Right lobe of liver (tissue), 6 donors: ENCODE measurements around the gene KIF1A. TPM values are rescaled to one million over a fixed set of nuclear protein-coding genes. Genes with fewer than 3 reads are reported as not detected.
"Not testable (repeated sequence)": the region's sequence is repeated elsewhere in the genome, so short reads cannot be mapped to it uniquely, and the experiment has no call there.

Experiments
- ATAC-seq, 4 donors: fragments of 200-7000 bp; cut with Tn5 transposase; one replicate each; pipeline ENCODE4 v1.9.1; 2020; ENCODE audit warnings: mild to moderate bottlenecking in 4 of 4, moderate library complexity in 4 of 4
- DNase-seq, 3 donors: peaks; one replicate each; pipeline ENCODE4 v3.0.0-alpha.2; 2020
- H3K27ac ChIP-seq, 3 donors: fragments of 200-600 bp; one replicate each; pipeline ENCODE4 v1.8.0; 2022
- H3K27me3 ChIP-seq, 2 donors: fragments of 200-600 bp; one replicate each; pipeline ENCODE4 v1.8.0; 2022
- H3K36me3 ChIP-seq, 4 donors: fragments of 200-600 bp; sonication (generic) in 1 of 4; one replicate each; pipeline versions ENCODE4 v1.5.1 to v1.8.0; 2017 to 2022; ENCODE audit warnings: control low read depth in 1 of 4
- H3K4me1 ChIP-seq, 4 donors: fragments of 200-600 bp; sonication (generic) in 1 of 4; one replicate each; pipeline versions ENCODE4 v1.5.1 to v1.8.0; 2017 to 2022; ENCODE audit warnings: control low read depth in 1 of 4
- H3K4me3 ChIP-seq, 3 donors: fragments of 200-600 bp; one replicate each; pipeline ENCODE4 v1.8.0; 2022
- H3K9me3 ChIP-seq, 4 donors: fragments of 200-600 bp; sonication (generic) in 1 of 4; one replicate each; pipeline versions ENCODE4 v1.5.1 to v1.8.0; 2017 to 2022; ENCODE audit warnings: control low read depth in 1 of 4
- CTCF ChIP-seq, 4 donors: fragments of 200-600 bp in 3 of 4; fragments of 450-650 bp in 1 of 4; IDR thresholded peaks; one replicate each; pipeline versions ENCODE4 v1.5.1 to v1.8.0; 2016 to 2022; ENCODE audit warnings: antibody characterized with exemption in 4 of 4, mild to moderate bottlenecking in 2 of 4
- POLR2A ChIP-seq: fragments of 450-650 bp; IDR thresholded peaks from one replicate; pipeline ENCODE4 v1.6.1; 2017; ENCODE audit warnings: antibody characterized with exemption, mild to moderate bottlenecking
- WGBS: methylation state at CpG from one replicate; pipeline ENCODE4 v1.1.6; 2018; ENCODE audit warnings: low coverage, low lambda C conversion rate; ENCODE audit not compliant: insufficient coverage; ENCODE audit errors: missing lambda C conversion rate; 5-methylcytosine and 5-hydroxymethylcytosine counted together
- intact Hi-C, 2 donors: fragments of 100-400 bp; cut with DNase I; formaldehyde crosslinking; loops; one replicate each; pipeline versions ENCODE4 v1.11.2 to v1.14.1; 2022
- total RNA-seq, 6 experiments: library from RNA; depleted of rRNA in 2 of 6; stranded (reverse); fragments of >200 nt in 2 of 6; fragmentation: NEBNext Ultra II Directional in 3 of 6; extraction: Animal tissue kit (Norgen Biotek cat#: 25700) in 3 of 6; gene quantifications; one replicate each; pipeline versions ENCODE4 v1.1.0 to v1.2.4, GENCODE V29; 2016 to 2023
- donor health status: DM: no; HTN: yes; CAD: no.
- donor health status: DM: no; HTN: no; CAD: no.
- donor health status: DM: no; HTN: no; CAD: no.
- donor health status: DM: no; HTN: yes; CAD: no.
- donor health status: DM: no; HTN: yes; CAD: no.

The KIF1A gene
- total RNA-seq, 6 experiments from 2014 or later, result 0.31 to 0.87 (median 0.56) TPM

- H3K4me3 ChIP-seq, H3K4me1 ChIP-seq, intact Hi-C loops, H3K36me3 ChIP-seq, H3K27me3 ChIP-seq, DNase-seq, H3K27ac ChIP-seq, H3K9me3 ChIP-seq, ATAC-seq: not testable (repeated sequence)
- WGBS, result no CpG with 5 or more reads among the region's 19 CpGs
Measured at GRCh38 chr2:240678909-240679308, 141.1 kb downstream of the KIF1A start.

GRCh38 chr2:240678043-240678442 is 142.0 kb downstream of the KIF1A start:
- ATAC-seq, H3K27me3 ChIP-seq, H3K4me3 ChIP-seq, H3K27ac ChIP-seq, H3K4me1 ChIP-seq, DNase-seq, H3K36me3 ChIP-seq, H3K9me3 ChIP-seq, intact Hi-C loops: not testable (repeated sequence)
- whole genome bisulfite sequencing, result 53% methylated on average over 3 of the region's 14 CpGs

GRCh38 chr2:240675345-240675744 is 144.7 kb downstream of the KIF1A start:
- H3K36me3 ChIP-seq, H3K4me1 ChIP-seq, intact Hi-C loops, H3K4me3 ChIP-seq, H3K9me3 ChIP-seq, H3K27me3 ChIP-seq, DNase-seq, H3K27ac ChIP-seq: not testable (repeated sequence)
- WGBS, result no CpG with 5 or more reads among the region's 24 CpGs
- ATAC-seq, result peak; percentile 27 to 55 (median 52)

DNA sequence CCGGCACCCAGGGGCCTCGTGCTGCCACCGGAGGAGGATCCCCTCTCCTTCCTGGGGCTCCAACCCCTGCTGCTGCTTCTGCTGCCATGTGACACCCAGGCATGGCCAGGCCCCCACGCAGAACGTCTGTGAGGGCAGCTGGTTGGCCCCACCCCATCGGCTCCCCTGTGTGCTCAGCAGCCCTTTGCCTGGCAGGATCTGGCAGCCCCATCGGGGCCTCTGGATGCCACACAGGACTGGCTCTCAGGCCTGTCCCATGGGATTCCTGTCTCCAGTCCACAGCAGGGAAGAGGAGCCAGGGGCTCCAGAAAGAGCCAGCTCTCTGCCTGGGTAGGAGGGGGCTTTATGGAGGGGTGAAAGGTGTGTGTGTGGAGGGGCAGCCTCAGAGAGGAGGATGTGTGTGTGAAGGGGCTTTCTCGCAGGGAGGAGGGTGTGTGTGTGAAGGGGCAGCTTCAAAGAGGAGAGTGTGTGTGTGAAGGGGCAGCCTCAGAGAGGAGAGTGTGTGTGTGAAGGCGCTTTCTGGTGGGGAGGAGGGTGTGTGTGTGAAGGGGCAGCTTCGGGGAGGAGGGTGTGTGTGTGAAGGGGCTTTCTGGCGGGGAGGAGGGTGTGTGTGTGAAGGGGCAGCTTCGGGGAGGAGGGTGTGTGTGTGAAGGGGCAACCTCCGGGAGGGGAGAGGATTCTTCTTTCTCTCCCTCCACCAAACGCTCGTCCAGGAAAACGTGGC is 145.4 kb downstream of the KIF1A start:
- H3K4me1 ChIP-seq, H3K27me3 ChIP-seq, H3K9me3 ChIP-seq, H3K4me3 ChIP-seq, H3K36me3 ChIP-seq, intact Hi-C loops, DNase-seq, H3K27ac ChIP-seq, ATAC-seq: not testable (repeated sequence)
- WGBS, result 26% methylated on average over 6 of the region's 16 CpGs

DNA sequence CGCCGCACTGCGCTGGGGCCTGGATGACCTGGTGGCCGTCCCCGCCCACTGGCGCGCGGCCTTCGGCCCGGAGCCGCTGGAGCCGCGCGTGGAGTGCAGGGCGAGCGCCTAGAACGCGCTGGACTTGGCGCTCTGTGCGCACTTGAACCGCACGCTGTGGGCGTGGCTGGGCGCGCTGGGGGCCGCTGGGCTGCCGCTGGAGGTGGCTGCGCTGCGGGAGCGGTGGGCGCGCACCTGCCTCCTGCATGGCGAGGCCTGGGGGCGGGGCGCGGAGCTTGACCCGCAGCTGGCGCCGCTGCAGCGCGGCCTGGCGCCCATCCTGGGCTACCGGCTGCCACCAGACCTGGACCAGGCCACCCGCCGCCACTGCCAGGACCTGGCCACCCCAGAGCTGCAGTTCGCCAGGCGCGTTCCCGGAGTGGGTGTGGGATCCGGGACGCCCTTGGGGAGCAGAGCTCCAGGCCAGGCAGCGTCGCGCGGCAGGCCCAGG is 147.3 kb downstream of the KIF1A start:
- TF ChIP-seq POLR2A (no peak), CTCF (IDR thresholded peaks at IDR 0.05) (no peak)
- no peak for DNase-seq
- Histone ChIP-seq H3K9me3 (no peaks in the 10 kb centered on the region), H3K36me3 (no peaks in the 10 kb centered on the region), H3K4me1 (no peaks in the 10 kb centered on the region), H3K4me3 (no peak overlapping the region), H3K27ac (no peak overlapping the region), H3K27me3 (no peaks in the 10 kb centered on the region)
- ATAC-seq, result peak in 2 of 4 donors; percentile 29 to 42
- 20% methylated on average over 1 of the region's 55 CpGs for WGBS
- intact Hi-C loops, result no loop called here

GRCh38 chr2:240672076-240672700 is 147.8 kb downstream of the KIF1A start:
- ATAC-seq (peak in 1 of 4 donors; percentile 6), DNase-seq (no peak)
- no peak for TF ChIP-seq CTCF (IDR thresholded peaks at IDR 0.05)
- TF ChIP-seq POLR2A, result no peak
- Histone ChIP-seq H3K4me3 (no peak overlapping the region), H3K36me3 (no peaks in the 10 kb centered on the region), H3K4me1 (no peaks in the 10 kb centered on the region), H3K9me3 (no peaks in the 10 kb centered on the region), H3K27me3 (no peaks in the 10 kb centered on the region), H3K27ac (no peak overlapping the region)
- WGBS, result 55% methylated on average over 28 of the region's 46 CpGs
- intact Hi-C loops, result no loop called here
